Vein endothelial cell (primary cell): ENCODE data around the gene KIAA1217. TPM values are rescaled to one million over a fixed set of nuclear protein-coding genes. Genes with fewer than 3 reads are reported as not detected.

ENCODE experiments used
- small RNA-seq: library from RNA; depleted of rRNA; stranded (forward); fragments of <200 nt; gene quantifications from one replicate; pipeline ENCODE3, GENCODE V24; 2012
- total RNA-seq: library from RNA; depleted of rRNA; stranded (reverse); fragments of >200 nt; gene quantifications from 2 replicates; pipeline ENCODE4 v1.2.3, GENCODE V29; 2012

KIAA1217 gene
- 4.9 and 10.9 TPM in 2 replicates for total RNA-seq

GRCh38 chr10:24208661-24209431 lies at the start of gene KIAA1217:
KIAA1217 (plus strand) TSS chr10:24209138; CDS start chr10:24209194, 56 bp downstream.

Small RNA genes lying within 50 kb of the gene (small RNA-seq; reads per million reads assigned to genes)
- not detected for gene AC063961.1
- not detected for gene MIR603
